ENCODE results near the gene LRSAM1. TPM values are rescaled to one million over a fixed set of nuclear protein-coding genes. Genes with fewer than 3 reads are reported as not detected.
A peak's percentile ranks its signal among the peaks of the same experiment; 100 is the strongest.

LRSAM1 gene
- total and polyA plus RNA-seq, 3 donors from 2014 or later: 9.9 to 22.0 (median 20.5) TPM

DNA sequence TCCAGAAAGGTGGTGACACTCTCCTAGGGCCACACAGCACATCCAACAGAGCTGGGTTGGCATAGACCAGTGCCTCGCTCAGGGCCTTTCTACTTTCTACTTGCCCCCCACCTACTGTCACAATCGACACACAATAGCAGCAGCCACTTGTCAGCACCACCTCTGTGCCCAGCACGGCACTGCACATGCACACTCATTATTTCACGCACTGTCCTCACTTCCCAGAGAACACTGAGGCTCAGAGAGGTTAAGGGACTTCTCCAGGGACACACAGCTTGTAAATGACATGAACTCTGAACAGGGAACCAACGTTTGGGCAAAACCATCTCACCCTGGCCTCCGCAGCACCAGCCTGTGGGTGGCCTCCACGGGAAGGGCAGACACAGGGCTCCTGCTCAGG lies 89.9 kb downstream of the LRSAM1 start:
- no peaks in the 10 kb centered on the region for H3K36me3 ChIP-seq (ENCODE audit: low read depth, missing control alignments)
- TF ChIP-seq, protein P1, sequence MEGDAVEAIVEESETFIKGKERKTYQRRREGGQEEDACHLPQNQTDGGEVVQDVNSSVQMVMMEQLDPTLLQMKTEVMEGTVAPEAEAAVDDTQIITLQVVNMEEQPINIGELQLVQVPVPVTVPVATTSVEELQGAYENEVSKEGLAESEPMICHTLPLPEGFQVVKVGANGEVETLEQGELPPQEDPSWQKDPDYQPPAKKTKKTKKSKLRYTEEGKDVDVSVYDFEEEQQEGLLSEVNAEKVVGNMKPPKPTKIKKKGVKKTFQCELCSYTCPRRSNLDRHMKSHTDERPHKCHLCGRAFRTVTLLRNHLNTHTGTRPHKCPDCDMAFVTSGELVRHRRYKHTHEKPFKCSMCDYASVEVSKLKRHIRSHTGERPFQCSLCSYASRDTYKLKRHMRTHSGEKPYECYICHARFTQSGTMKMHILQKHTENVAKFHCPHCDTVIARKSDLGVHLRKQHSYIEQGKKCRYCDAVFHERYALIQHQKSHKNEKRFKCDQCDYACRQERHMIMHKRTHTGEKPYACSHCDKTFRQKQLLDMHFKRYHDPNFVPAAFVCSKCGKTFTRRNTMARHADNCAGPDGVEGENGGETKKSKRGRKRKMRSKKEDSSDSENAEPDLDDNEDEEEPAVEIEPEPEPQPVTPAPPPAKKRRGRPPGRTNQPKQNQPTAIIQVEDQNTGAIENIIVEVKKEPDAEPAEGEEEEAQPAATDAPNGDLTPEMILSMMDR (IDR thresholded peaks at IDR 0.05): no peak
- TF ChIP-seq POLR2A (IDR thresholded peaks at IDR 0.05): no peak
- H3K27ac ChIP-seq: peak overlapping the region in 1 of 2 donors; percentile 54
- DNase-seq: no peak
- no peaks in the 10 kb centered on the region for H3K27me3 ChIP-seq
- intact Hi-C loops (cut with DNase I; ENCODE audit: low total_unique reads): no loop called here
- peaks cover 66% of the 10 kb centered on the region for H3K4me1 ChIP-seq
- WGBS, 2 donors: 84 to 93% methylated on average over 6 to 7 of the region's 7 CpGs
- no peak overlapping the region for H3K4me3 ChIP-seq
- no peaks in the 10 kb centered on the region for H3K9me3 ChIP-seq

DNA sequence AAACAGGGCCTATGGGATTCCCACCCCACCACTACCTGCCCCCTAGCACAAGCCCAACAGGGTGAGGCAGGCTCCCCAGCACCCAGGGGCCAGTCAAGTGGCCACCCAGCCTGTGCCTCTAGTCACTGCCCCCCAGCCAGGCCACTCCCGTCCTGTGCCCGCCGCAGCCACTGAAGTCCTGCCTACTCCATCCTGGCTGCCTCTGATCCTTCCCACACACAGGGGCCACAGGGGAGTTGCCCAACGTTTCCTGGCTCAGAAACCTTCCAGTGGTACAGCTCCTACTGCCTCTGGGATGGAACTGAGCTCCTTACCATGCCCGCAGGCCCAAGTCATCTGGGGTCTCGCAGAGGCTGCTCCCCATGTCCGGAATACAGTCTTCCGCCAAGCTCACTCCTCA lies 90.6 kb downstream of the LRSAM1 start:
- Histone ChIP-seq H3K36me3 (ENCODE audit: low read depth, missing control alignments) (no peaks in the 10 kb centered on the region), H3K4me1 (peaks cover 70% of the 10 kb centered on the region), H3K4me3 (no peak overlapping the region), H3K27ac (peak overlapping the region; percentile 45 to 54), H3K9me3 (no peaks in the 10 kb centered on the region), H3K27me3 (no peaks in the 10 kb centered on the region)
- WGBS, 2 donors: 59 to 68% methylated on average over 5 to 7 of the region's 8 CpGs
- DNase-seq: no peak
- intact Hi-C loops (cut with DNase I; ENCODE audit: low total_unique reads): no loop called here
- no peak for TF ChIP-seq POLR2A (IDR thresholded peaks at IDR 0.05)
- TF ChIP-seq, protein P1 (IDR thresholded peaks at IDR 0.05): no peak

DNA sequence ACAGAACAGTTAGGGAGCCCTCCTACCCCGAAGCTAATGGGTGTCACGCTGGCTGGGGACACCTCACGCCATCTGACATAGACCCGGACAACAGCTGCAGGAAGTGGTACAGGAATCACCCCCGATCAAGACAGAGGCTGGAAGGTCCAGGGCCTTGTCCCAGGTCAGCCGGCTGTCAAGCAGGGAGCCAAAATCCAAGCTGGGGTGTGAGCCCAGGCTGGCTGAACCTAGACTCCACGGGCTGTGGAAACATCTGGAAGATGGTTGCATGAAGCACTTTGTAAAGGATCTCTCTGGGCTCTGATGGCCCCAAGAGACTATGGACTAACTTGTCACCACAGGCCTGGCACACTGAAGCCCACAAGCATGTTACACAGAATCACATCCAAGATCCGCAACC lies 91.9 kb downstream of the LRSAM1 start:
- Histone ChIP-seq H3K27me3 (no peaks in the 10 kb centered on the region), H3K36me3 (ENCODE audit: low read depth, missing control alignments) (no peaks in the 10 kb centered on the region), H3K27ac (peak overlapping the region; percentile 45 to 54), H3K9me3 (no peaks in the 10 kb centered on the region), H3K4me1 (peaks cover 70% of the 10 kb centered on the region), H3K4me3 (no peak overlapping the region)
- no peak for DNase-seq
- intact Hi-C loops (cut with DNase I; ENCODE audit: low total_unique reads): no loop called here
- WGBS, 2 donors: 70 to 76% methylated on average over 8 of the region's 8 CpGs
- TF ChIP-seq, protein P1 (IDR thresholded peaks at IDR 0.05): no peak
- no peak for TF ChIP-seq POLR2A (IDR thresholded peaks at IDR 0.05)

DNA sequence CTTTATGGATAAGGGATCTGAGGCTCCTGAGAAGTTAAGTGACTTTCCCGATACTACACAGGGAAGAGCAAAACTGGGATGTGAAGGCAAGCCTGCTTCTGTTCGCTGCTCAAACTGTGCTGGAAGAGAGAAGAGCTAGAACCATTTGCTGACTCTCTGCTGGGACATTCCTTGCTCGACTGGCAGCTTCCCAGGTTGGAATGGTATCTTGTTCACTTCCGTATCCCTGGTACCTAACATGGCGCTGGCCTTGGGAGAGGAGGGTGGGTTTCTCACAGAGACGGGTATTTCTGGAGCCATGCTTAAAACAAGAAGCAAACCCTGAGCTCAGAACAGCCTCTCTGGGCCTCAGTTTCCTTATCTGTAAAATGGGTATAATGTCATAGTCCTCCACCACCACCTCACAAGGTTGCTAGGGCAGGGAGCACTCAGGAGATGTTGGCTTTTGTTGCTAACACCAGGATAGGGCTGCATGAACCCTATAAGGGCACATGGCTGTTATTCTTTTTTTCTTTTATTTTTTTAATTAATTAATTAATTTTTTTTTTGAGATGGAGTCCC lies 92.7 kb downstream of the LRSAM1 start:
- 49 to 66% methylated on average over 6 of the region's 6 CpGs for WGBS, 2 donors
- Histone ChIP-seq H3K4me1 (peaks cover 69% of the 10 kb centered on the region), H3K27ac (peak overlapping the region in 1 of 2 donors; percentile 77), H3K36me3 (ENCODE audit: low read depth, missing control alignments) (no peaks in the 10 kb centered on the region), H3K9me3 (no peaks in the 10 kb centered on the region), H3K4me3 (no peak overlapping the region), H3K27me3 (no peaks in the 10 kb centered on the region)
- TF ChIP-seq POLR2A (IDR thresholded peaks at IDR 0.05): no peak
- TF ChIP-seq, protein P1 (IDR thresholded peaks at IDR 0.05): no peak
- intact Hi-C loops (cut with DNase I; ENCODE audit: low total_unique reads): no loop called here
- no peak for DNase-seq

Measured in testis (tissue), 3 donors.